Mesothelial cell of epicardium (in vitro differentiated cells): ENCODE measurements around the gene DDAH1. TPM values are rescaled to one million over a fixed set of nuclear protein-coding genes. Genes with fewer than 3 reads are reported as not detected.

Experiments
- DNase-seq, 2 experiments: peaks; one replicate each; pipeline ENCODE4 v3.0.0; 2021; ENCODE audit warnings: low spot score in 2 of 2; ENCODE audit not compliant: unreplicated experiment in 2 of 2
- H3K27ac Mint-ChIP-seq: 2 replicates; pipeline ENCODE4 v1.8.0; 2021; ENCODE audit warnings: mixed read lengths
- H3K27me3 Mint-ChIP-seq: 2 replicates; pipeline ENCODE4 v1.8.0; 2021; ENCODE audit warnings: low read depth, mixed read lengths
- H3K36me3 Mint-ChIP-seq: 2 replicates; pipeline ENCODE4 v1.8.0; 2021; ENCODE audit warnings: mixed read lengths
- H3K4me1 Mint-ChIP-seq: 2 replicates; pipeline ENCODE4 v1.8.0; 2021; ENCODE audit warnings: mixed read lengths
- H3K4me3 Mint-ChIP-seq: 2 replicates; pipeline ENCODE4 v1.8.0; 2021; ENCODE audit warnings: mild to moderate bottlenecking, moderate library complexity, mixed read lengths
- H3K9me3 Mint-ChIP-seq: 2 replicates; pipeline ENCODE4 v1.8.0; 2021; ENCODE audit warnings: mixed read lengths
- CTCF ChIP-seq: fragments of 200-600 bp; sonication (generic); IDR thresholded peaks from one replicate; pipeline ENCODE4 v1.5.0; 2021; ENCODE audit warnings: antibody characterized with exemption; ENCODE audit not compliant: unreplicated experiment
- total RNA-seq: library from RNA; stranded (reverse); gene quantifications from 3 replicates; pipeline ENCODE4 v1.2.1, GENCODE V29; 2021

DDAH1 gene
- total RNA-seq, 1 donor from 2014 or later: 26.1 TPM

DNA sequence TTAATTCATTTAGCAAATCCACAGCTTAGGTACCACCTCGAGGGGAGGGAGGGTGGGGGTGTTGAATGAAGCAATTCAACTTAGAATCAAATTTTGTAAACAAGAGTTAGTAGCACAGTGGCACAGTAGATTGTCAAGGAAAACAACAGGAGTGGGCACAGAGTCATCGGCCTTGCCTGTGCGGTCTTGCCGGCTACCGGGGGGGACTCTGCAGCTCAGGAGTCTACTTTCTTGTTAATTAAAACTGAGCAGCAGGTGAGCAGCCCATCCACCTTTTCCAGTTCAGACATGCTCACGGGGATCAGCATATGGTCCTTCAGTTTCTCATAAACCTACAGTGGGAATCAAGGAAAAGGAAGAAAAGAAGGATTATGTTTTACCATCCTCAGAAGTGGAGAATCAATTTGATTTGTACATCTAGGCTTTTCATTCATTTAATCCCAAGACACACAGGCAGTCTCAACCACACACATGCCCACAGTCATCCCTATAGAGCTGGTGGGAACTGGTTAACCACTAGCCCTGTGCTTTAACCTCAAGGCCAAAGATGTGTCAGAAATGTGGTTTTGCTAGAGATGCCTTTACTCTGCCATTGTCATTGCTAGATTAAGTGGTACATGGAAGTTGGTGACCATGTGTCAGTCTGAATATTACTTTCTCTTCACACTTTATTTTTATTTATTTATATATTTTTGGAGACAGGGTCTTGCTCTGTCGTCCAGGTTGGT lies 143.6 kb downstream of the DDAH1 start:
- Mint-ChIP-seq H3K9me3 (no peaks in the 10 kb centered on the region), H3K36me3 (peaks cover 5% of the 10 kb centered on the region), H3K4me1 (peaks cover 45% of the 10 kb centered on the region), H3K4me3 (no peak overlapping the region), H3K27me3 (no peaks in the 10 kb centered on the region), H3K27ac (no peak overlapping the region)
- DNase-seq: no peak
- TF ChIP-seq CTCF: no peak

DNA sequence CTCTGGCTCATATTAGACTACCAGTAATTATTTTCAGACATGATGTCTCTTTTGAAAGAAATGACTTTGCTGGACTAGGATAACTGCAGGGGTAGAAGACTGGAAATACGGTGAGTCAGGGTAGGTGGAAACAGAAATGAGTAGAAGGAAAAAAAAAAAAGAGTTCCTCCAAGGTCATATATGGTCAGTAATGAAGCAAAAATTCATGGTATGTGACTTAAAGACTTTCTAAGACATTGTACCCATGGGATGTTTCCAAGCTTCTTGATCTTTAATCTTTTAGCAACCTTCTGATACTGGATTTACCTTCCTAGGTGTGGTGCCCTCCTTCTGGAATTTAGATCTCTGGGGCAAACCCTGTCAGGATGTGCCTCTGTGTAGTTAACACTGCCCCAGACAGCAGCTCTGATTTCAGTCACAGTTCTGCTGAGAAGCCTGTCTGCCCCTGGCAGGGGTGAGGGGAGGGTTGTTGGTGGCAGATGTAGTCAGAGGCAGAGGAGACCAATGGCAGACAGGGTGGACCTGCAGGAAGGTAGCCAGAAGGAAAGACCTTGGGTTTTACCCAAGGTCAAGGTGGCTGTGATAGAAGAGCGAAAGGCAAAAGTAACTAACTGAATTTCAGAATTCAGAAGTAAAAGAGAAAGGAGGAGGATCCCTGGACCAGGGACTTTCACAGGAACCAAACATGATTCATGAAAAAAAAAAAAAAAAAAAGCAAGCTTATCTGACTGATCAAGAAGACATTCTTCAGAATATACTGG lies 144.4 kb downstream of the DDAH1 start:
- no peaks in the 10 kb centered on the region for H3K9me3 Mint-ChIP-seq
- peak overlapping the region; percentile 4 for H3K27ac Mint-ChIP-seq
- no peak for TF ChIP-seq CTCF
- no peak overlapping the region for H3K4me3 Mint-ChIP-seq
- no peaks in the 10 kb centered on the region for H3K27me3 Mint-ChIP-seq
- no peak for DNase-seq
- H3K4me1 Mint-ChIP-seq: peaks cover 46% of the 10 kb centered on the region
- H3K36me3 Mint-ChIP-seq: peaks cover 5% of the 10 kb centered on the region

DNA sequence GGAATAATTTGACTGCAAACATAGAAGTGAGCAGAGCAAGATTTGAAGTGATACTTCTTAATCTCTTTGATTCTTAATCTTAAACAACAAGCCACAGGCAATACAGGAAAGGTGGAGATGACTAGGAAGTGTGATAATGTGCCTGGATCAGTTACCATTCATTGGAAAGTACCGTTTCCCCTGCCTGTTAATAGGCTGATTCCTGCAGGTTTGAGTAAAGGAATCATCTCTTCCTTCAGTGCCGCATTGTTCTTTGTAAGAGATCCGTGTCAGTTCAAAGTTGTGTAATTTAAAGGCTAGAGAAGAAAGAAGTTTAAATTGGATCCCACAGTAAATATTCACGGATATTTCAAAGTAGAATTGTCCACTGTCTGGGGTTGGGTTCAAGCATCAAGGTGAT lies 145.0 kb downstream of the DDAH1 start:
- no peaks in the 10 kb centered on the region for H3K9me3 Mint-ChIP-seq
- H3K27ac Mint-ChIP-seq: no peak overlapping the region
- H3K27me3 Mint-ChIP-seq: no peaks in the 10 kb centered on the region
- H3K4me3 Mint-ChIP-seq: no peak overlapping the region
- TF ChIP-seq CTCF: no peak
- peaks cover 48% of the 10 kb centered on the region for H3K4me1 Mint-ChIP-seq
- peaks cover 5% of the 10 kb centered on the region for H3K36me3 Mint-ChIP-seq
- no peak for DNase-seq

DNA sequence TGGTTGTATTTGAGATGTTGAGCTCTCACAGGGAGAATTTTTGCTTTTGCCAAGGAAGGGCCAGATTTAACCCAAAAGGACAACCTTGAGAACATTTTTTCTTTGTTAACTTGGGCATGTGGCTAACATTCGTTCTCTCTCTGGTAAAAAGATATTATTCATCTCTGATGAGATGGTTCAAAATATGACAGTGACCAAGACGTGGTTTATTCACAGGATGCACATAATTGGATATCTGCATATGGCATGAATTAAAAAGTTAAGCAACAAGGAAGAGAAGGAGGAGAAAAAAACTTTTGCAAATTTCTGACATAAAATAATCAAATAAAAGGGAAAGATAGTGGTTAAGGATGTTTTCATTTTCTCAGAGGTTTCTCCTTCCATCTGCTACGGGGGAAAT lies 145.5 kb downstream of the DDAH1 start:
- no peak for DNase-seq
- no peaks in the 10 kb centered on the region for H3K9me3 Mint-ChIP-seq
- no peak overlapping the region for H3K27ac Mint-ChIP-seq
- H3K27me3 Mint-ChIP-seq: no peaks in the 10 kb centered on the region
- H3K4me1 Mint-ChIP-seq: peaks cover 52% of the 10 kb centered on the region
- no peak overlapping the region for H3K4me3 Mint-ChIP-seq
- H3K36me3 Mint-ChIP-seq: peaks cover 5% of the 10 kb centered on the region
- no peak for TF ChIP-seq CTCF

DNA sequence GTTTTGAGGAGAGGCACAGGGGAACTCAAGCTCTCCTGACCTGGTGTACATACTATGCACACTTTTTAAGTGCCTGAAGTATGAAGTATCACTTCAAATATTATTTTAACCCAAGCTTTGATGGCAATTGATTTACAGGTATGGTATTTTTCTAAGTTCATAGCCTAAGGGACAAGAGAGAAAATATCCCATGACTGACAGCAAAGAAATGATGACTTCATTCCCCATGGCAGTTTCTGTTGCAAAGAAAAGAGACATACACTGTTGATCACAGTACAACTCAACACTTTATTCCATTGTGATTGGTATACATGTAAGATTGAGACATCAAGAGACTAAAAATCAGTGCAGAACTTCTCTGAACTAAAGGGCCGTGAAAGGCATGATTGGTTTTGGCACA lies 146.7 kb downstream of the DDAH1 start:
- no peak for DNase-seq
- Mint-ChIP-seq H3K9me3 (peaks cover 3% of the 10 kb centered on the region), H3K27ac (no peak overlapping the region), H3K4me1 (peaks cover 52% of the 10 kb centered on the region), H3K4me3 (no peak overlapping the region), H3K36me3 (peaks cover 4% of the 10 kb centered on the region), H3K27me3 (no peaks in the 10 kb centered on the region)
- TF ChIP-seq CTCF: no peak
